Activated gamma-delta T cell treated with Interleukin-2 at 50 U/mL for 16 hours (primary cell): ENCODE measurements around the gene PRAMEF33.
"Not testable (repeated sequence)": the region's sequence is repeated elsewhere in the genome, so short reads cannot be mapped to it uniquely, and the experiment has no call there.

Experiments used
- DNase-seq: peaks from one replicate; pipeline ENCODE4 v3.0.0-alpha.2; 2020

PRAMEF33 gene

GRCh38 chr1:13303239-13303638 is at the start of gene PRAMEF33:
PRAMEF33 (plus strand) TSS chr1:13303539; CDS start chr1:13305955, 2,416 bp downstream.
- DNase-seq: not testable (repeated sequence)

GRCh38 chr1:13253898-13254297 is 49.4 kb upstream of the PRAMEF33 start, which contains the start of gene PRAMEF5:
PRAMEF5 (plus strand) TSS chr1:13254198; CDS start chr1:13259269, 5,071 bp downstream.
- DNase-seq: not testable (repeated sequence)

GRCh38 chr1:13265124-13265523 is 38.2 kb upstream of the PRAMEF33 start:
- DNase-seq: not testable (repeated sequence)

GRCh38 chr1:13277016-13277415 is 26.3 kb upstream of the PRAMEF33 start:
- not testable (repeated sequence) for DNase-seq

- DNase-seq: not testable (repeated sequence)
Observed at GRCh38 chr1:13279617-13280016, 23.7 kb upstream of the PRAMEF33 start.

GRCh38 chr1:13285037-13285436 is 18.3 kb upstream of the PRAMEF33 start, which contains the start of gene PRAMEF8:
PRAMEF8 (minus strand) TSS chr1:13285137; CDS start chr1:13284091, 1,046 bp downstream.
- not testable (repeated sequence) for DNase-seq

- not testable (repeated sequence) for DNase-seq
Observed at GRCh38 chr1:13289030-13289429, 14.3 kb upstream of the PRAMEF33 start.

- DNase-seq: not testable (repeated sequence)
Observed at GRCh38 chr1:13297216-13297931, 6.0 kb upstream of the PRAMEF33 start.

- DNase-seq: not testable (repeated sequence)
Observed at GRCh38 chr1:13298699-13299098, 4.6 kb upstream of the PRAMEF33 start.

GRCh38 chr1:13302197-13302596 is 1.1 kb upstream of the PRAMEF33 start:
- not testable (repeated sequence) for DNase-seq

GRCh38 chr1:13315281-13315680 is 11.9 kb downstream of the PRAMEF33 start, which contains the start of gene PRAMEF15:
PRAMEF15 (plus strand) TSS chr1:13315581; CDS start chr1:13318408, 2,827 bp downstream.
- not testable (repeated sequence) for DNase-seq

GRCh38 chr1:13342496-13342895 is 39.2 kb downstream of the PRAMEF33 start:
- DNase-seq: not testable (repeated sequence)

GRCh38 chr1:13347034-13347433 is 43.7 kb downstream of the PRAMEF33 start, which contains the start of gene PRAMEF14:
PRAMEF14 (minus strand) TSS chr1:13347134; CDS start chr1:13345314, 1,820 bp downstream.
- DNase-seq: not testable (repeated sequence)

GRCh38 chr1:13353476-13353875 is 50.1 kb downstream of the PRAMEF33 start:
- not testable (repeated sequence) for DNase-seq

GRCh38 chr1:13354475-13354874 is 51.1 kb downstream of the PRAMEF33 start:
- DNase-seq: not testable (repeated sequence)

- DNase-seq: not testable (repeated sequence)
Observed at GRCh38 chr1:13356774-13357173, 53.4 kb downstream of the PRAMEF33 start.
